Measurements from ENCODE around the gene AGMAT.

DNA sequence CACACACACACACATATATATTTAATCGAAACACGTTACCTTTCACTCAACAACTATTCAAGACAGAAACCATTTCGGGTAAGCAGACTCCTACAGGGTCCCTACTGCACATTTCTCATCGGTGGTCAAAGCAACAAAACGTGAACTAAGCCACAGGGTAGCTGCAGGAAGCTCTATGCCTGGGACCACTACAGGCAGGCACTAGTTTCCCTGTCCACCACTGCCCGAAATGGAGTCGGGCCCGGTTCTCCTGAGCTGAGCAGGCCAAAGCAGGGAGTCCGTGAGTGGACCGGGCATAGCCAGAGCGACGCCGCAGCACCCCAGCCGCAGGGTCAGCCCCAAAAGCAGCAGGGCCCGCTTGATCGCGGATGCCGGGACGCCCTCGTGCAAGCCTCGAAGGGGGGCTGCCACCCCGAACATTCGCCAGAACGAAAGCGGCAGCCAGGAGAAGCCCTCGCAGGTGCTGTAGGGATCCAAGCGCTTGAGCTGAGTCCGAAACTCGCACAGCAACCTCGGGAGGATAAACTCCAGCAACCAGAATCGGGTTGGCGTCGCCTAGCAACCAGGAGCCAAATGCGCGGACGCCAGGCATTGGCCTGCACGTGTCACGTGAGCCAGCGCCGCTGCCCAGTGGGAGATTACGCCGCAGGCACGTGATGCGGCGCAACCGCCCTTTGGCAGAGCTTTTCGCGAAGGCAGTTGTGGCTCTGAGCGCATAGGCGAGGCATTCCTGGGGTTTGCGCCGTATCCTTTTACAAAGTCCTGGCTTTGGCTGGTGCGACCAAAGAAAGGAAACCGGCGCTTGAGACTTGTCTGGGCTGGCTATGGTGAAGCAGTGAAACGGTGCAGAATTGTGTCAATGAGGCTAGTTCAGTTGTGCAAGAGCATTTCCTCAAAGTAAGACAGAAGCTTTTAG is 18.5 kb upstream of the AGMAT start:
- TF ChIP-seq, protein P1, sequence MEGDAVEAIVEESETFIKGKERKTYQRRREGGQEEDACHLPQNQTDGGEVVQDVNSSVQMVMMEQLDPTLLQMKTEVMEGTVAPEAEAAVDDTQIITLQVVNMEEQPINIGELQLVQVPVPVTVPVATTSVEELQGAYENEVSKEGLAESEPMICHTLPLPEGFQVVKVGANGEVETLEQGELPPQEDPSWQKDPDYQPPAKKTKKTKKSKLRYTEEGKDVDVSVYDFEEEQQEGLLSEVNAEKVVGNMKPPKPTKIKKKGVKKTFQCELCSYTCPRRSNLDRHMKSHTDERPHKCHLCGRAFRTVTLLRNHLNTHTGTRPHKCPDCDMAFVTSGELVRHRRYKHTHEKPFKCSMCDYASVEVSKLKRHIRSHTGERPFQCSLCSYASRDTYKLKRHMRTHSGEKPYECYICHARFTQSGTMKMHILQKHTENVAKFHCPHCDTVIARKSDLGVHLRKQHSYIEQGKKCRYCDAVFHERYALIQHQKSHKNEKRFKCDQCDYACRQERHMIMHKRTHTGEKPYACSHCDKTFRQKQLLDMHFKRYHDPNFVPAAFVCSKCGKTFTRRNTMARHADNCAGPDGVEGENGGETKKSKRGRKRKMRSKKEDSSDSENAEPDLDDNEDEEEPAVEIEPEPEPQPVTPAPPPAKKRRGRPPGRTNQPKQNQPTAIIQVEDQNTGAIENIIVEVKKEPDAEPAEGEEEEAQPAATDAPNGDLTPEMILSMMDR (IDR thresholded peaks at IDR 0.05), result no peak
- TF ChIP-seq POLR2A (IDR thresholded peaks at IDR 0.05), result peak; percentile 46
